AG10803 (cell line): Measurements from ENCODE around the gene SCN1A.
"Not testable (repeated sequence)": the region's sequence is repeated elsewhere in the genome, so short reads cannot be mapped to it uniquely, and the experiment has no call there.

Experiments used
- DNase-seq: peaks from one replicate; pipeline ENCODE4 v3.0.0; 2010; ENCODE audit warnings: low read depth
- H3K4me3 ChIP-seq: 2 replicates; pipeline ENCODE4 v1.5.1; 2011; ENCODE audit warnings: mild to moderate bottlenecking, low read length, control low read depth
- CTCF ChIP-seq: conservative IDR thresholded peaks from 2 replicates; pipeline ENCODE4 v1.5.1; 2011; ENCODE audit warnings: mild to moderate bottlenecking, low read length, control low read depth, inconsistent platforms

SCN1A gene

GRCh38 chr2:166011660-166012059, 116.2 kb downstream of the SCN1A start:
- DNase-seq: no peak
- H3K4me3 ChIP-seq: no peak overlapping the region
- TF ChIP-seq CTCF: no peak

GRCh38 chr2:166000401-166000800, 127.4 kb downstream of the SCN1A start:
- DNase-seq: no peak
- no peak for TF ChIP-seq CTCF
- H3K4me3 ChIP-seq: no peak overlapping the region

DNA sequence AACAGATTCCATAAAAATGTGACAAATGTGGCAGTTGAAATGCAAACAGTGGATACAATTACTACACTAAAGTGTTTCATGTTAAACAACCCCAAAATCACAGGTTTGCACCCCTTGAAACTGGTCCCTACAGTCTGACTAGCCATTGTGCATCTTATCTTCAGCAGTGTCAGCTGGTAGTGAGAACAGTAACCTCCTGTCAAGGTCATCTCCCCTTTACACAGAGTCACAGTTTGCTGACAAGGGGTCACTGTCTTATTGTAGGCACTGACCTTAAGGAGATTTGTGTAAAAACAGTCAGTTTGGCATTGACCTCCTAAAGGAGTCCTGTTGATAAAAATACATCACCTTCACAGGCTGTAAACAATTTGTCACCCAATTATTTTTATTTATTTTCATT, 137.0 kb downstream of the SCN1A start:
- no peak for DNase-seq
- no peak for TF ChIP-seq CTCF
- H3K4me3 ChIP-seq: no peak overlapping the region

DNA sequence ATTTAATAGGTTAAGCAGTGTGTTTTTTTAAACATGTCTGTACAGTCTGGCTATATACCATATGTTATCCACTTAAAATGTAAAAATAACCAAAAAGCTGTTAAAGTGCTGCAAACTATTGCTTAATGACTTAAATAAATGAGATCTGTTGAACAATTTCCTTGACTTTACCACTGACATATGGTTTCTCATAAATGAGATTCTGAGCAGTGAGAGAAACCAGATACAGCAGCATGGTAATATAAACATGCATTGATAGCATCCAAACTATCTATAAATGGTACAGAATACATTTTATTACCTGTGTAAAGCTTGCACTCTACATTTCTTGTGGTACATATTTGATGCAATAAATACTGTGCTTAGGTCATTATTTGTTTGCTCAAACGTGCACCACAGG, 138.0 kb downstream of the SCN1A start:
- H3K4me3 ChIP-seq: no peak overlapping the region
- TF ChIP-seq CTCF: no peak
- DNase-seq: no peak

DNA sequence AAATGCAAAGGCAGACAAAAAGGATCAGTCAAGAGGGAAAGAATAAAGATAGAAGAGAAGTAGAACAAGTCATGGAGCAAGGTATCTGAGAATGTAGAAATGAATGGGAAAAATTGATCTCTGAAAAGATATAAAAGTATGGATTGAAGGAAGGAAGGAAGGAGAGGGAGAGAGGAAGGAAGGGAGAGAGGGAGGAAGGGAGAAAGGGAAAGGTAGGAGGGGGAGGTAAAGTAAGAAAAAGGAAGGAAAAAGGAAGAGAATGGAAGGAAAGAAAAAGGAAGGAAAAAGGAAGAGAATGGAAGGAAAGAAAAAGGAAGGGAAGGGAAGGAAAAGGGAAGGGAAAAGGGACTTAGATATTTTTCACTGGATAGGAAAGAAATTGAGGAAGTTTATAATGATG, 142.7 kb downstream of the SCN1A start:
- H3K4me3 ChIP-seq: no peak overlapping the region
- DNase-seq: no peak
- no peak for TF ChIP-seq CTCF

- not testable (repeated sequence) for H3K4me3 ChIP-seq, DNase-seq
Measured at GRCh38 chr2:165972161-165972560, 155.7 kb downstream of the SCN1A start.

- no peak for DNase-seq
- no peak for TF ChIP-seq CTCF
- H3K4me3 ChIP-seq: no peak overlapping the region
Measured at GRCh38 chr2:165970663-165971062, 157.2 kb downstream of the SCN1A start.

DNA sequence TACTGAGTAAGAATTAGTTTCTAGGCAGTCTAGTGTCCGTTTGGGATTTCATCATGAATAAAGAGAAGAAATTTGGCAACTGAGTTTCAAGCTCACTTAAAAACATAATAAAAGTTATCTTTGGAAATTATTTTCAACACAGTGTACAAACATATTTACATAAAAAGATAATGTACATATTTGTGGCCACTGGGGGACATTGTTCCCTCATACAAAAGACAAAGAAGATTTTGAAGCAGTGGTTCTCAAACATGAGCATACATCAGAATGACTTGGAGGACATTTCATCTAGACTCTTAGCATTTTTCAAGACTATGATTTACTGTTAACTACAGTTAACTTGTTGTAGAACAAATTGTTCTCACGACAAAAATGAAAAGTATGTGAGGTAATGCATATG, 158.6 kb downstream of the SCN1A start:
- TF ChIP-seq CTCF: no peak
- H3K4me3 ChIP-seq: no peak overlapping the region
- no peak for DNase-seq
